ENCODE data around the gene ZDHHC11B. TPM values are rescaled to one million over a fixed set of nuclear protein-coding genes. Genes with fewer than 3 reads are reported as not detected.

The ZDHHC11B gene
- polyA plus RNA-seq, 1 donor from 2014 or later = 9.9 TPM

DNA sequence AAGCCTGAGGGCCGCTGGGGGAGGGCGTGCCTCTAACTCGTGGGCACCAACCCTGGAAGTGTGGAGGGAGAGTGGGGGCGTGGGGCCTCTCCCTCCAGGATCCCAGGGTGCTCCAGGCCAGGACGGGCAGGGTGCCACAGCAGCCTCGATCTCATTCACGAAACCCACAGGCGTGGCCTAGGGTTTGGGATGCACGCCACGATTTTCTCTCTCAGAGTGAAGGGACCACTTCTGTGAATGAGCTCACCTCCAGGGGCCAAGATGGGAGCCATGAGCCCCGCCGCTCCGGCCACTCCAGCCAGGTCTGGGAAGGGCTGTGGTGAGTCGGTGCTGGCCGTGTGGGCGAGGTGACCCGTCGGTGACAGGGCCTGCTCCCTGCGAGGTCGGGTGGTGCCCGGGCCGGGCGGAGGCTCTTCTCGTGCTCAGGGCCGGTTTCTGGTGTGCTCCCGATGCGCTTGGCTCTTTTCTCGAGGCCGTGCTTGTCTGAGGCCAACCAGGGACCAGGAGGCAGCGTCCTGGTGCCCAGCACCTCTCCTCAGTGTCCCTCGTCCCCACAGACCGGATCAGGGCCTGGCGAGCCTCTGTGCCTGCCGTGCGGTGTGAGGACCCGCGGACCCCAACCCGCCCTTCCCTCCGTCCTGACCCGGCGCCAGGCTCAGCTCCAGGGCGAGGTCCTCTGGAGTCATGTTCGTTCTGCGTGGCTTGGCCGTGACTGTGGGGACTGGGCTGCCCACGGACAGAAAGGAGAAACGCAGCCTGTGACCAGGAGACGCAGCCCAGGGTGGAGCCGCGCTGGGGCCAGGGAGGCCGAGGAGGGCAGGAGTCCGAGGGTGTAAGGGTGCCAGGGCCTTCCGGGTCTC lies 122.4 kb downstream of the ZDHHC11B start:
- H3F3A ChIP-seq (ENCODE audit: insufficient read depth, low read length, poor library complexity, severe bottlenecking) = no peaks in the 10 kb centered on the region
- H3K4me3 ChIP-seq (ENCODE audit: low read length) = no peak overlapping the region
- peaks cover 10% of the 10 kb centered on the region for H3K9me3 ChIP-seq (ENCODE audit: low read length)
- H3K27ac ChIP-seq (ENCODE audit: low read length) = no peak overlapping the region
- TF ChIP-seq RAD21 (conservative IDR thresholded peaks at IDR 0.05) = no peak
- TF ChIP-seq TAF1 (IDR thresholded peaks at IDR 0.05; ENCODE audit: low read depth) = no peak
- TF ChIP-seq EZH2 (IDR thresholded peaks at IDR 0.05; ENCODE audit: borderline replicate concordance, insufficient read depth, low read length, poor library complexity, severe bottlenecking) = no peak
- TF ChIP-seq, protein P1, sequence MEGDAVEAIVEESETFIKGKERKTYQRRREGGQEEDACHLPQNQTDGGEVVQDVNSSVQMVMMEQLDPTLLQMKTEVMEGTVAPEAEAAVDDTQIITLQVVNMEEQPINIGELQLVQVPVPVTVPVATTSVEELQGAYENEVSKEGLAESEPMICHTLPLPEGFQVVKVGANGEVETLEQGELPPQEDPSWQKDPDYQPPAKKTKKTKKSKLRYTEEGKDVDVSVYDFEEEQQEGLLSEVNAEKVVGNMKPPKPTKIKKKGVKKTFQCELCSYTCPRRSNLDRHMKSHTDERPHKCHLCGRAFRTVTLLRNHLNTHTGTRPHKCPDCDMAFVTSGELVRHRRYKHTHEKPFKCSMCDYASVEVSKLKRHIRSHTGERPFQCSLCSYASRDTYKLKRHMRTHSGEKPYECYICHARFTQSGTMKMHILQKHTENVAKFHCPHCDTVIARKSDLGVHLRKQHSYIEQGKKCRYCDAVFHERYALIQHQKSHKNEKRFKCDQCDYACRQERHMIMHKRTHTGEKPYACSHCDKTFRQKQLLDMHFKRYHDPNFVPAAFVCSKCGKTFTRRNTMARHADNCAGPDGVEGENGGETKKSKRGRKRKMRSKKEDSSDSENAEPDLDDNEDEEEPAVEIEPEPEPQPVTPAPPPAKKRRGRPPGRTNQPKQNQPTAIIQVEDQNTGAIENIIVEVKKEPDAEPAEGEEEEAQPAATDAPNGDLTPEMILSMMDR (IDR thresholded peaks at IDR 0.05; ENCODE audit: poor library complexity, severe bottlenecking) = no peak
- TF ChIP-seq EP300 (conservative IDR thresholded peaks at IDR 0.05; ENCODE audit: poor library complexity, severe bottlenecking) = no peak
- TF ChIP-seq SMC3 (conservative IDR thresholded peaks at IDR 0.05; ENCODE audit: poor library complexity) = no peak
- no peak for TF ChIP-seq POLR2AphosphoS5 (IDR thresholded peaks at IDR 0.05)
- TF ChIP-seq, protein P2, sequence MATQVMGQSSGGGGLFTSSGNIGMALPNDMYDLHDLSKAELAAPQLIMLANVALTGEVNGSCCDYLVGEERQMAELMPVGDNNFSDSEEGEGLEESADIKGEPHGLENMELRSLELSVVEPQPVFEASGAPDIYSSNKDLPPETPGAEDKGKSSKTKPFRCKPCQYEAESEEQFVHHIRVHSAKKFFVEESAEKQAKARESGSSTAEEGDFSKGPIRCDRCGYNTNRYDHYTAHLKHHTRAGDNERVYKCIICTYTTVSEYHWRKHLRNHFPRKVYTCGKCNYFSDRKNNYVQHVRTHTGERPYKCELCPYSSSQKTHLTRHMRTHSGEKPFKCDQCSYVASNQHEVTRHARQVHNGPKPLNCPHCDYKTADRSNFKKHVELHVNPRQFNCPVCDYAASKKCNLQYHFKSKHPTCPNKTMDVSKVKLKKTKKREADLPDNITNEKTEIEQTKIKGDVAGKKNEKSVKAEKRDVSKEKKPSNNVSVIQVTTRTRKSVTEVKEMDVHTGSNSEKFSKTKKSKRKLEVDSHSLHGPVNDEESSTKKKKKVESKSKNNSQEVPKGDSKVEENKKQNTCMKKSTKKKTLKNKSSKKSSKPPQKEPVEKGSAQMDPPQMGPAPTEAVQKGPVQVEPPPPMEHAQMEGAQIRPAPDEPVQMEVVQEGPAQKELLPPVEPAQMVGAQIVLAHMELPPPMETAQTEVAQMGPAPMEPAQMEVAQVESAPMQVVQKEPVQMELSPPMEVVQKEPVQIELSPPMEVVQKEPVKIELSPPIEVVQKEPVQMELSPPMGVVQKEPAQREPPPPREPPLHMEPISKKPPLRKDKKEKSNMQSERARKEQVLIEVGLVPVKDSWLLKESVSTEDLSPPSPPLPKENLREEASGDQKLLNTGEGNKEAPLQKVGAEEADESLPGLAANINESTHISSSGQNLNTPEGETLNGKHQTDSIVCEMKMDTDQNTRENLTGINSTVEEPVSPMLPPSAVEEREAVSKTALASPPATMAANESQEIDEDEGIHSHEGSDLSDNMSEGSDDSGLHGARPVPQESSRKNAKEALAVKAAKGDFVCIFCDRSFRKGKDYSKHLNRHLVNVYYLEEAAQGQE (IDR thresholded peaks at IDR 0.05; ENCODE audit: borderline replicate concordance) = no peak
- TF ChIP-seq MXI1 (conservative IDR thresholded peaks at IDR 0.05; ENCODE audit: poor library complexity, severe bottlenecking) = no peak
- H3K79me2 ChIP-seq (replicated peaks; ENCODE audit: insufficient read depth, low read length) = no peaks in the 10 kb centered on the region
- H2AFZ ChIP-seq (ENCODE audit: low read depth, low read length) = no peak overlapping the region
- no peaks in the 10 kb centered on the region for H4K20me1 ChIP-seq (ENCODE audit: insufficient read depth)
- H3K9ac ChIP-seq (ENCODE audit: low read length) = no peak overlapping the region
- no peaks in the 10 kb centered on the region for H3K27me3 ChIP-seq (ENCODE audit: insufficient read depth, low read depth, low read length)
- H3K9me2 ChIP-seq (ENCODE audit: insufficient read depth, low read length) = no peaks in the 10 kb centered on the region
- peaks cover 13% of the 10 kb centered on the region for H3K36me3 ChIP-seq (ENCODE audit: insufficient read depth, low read length)
- H3K4me2 ChIP-seq (ENCODE audit: low read length) = no peak overlapping the region

DNA sequence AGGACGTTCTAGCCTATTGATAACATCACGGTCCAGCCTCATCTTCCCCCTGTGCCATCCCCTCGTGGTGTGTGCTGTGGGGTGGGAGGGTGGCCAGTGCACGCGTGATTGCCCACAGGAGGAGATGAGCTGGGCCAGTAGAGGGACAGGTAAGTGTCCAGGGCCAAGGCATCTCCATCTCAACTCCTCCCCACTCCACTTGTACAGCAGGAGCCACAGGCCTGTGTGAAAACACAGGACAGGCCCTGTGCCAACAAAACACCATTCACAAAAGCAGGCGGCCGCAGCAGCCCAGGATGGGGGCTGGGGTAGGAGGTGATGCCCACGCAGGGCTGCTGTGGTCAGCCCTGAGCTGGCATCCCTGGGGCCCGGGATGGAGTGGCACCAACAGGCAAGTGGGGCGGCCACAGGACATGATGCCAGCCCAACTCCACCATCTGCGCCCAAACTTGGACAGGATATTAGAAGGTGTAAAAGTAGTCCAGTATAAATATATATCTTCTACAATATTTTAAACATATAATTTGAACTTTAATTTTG lies 124.0 kb downstream of the ZDHHC11B start:
- H3K27ac ChIP-seq (ENCODE audit: low read length) = no peak overlapping the region

More for the DNA sequence above, 124.0 kb downstream of the ZDHHC11B start:
- H3F3A ChIP-seq (ENCODE audit: insufficient read depth, low read length, poor library complexity, severe bottlenecking) = no peaks in the 10 kb centered on the region
- no peak overlapping the region for H2AFZ ChIP-seq (ENCODE audit: low read depth, low read length)
- no peaks in the 10 kb centered on the region for H3K79me2 ChIP-seq (replicated peaks; ENCODE audit: insufficient read depth, low read length)
- no peaks in the 10 kb centered on the region for H4K20me1 ChIP-seq (ENCODE audit: insufficient read depth)
- H3K9me3 ChIP-seq (ENCODE audit: low read length) = peaks cover 10% of the 10 kb centered on the region
- H3K27me3 ChIP-seq (ENCODE audit: insufficient read depth, low read depth, low read length) = no peaks in the 10 kb centered on the region
- peaks cover 13% of the 10 kb centered on the region for H3K36me3 ChIP-seq (ENCODE audit: insufficient read depth, low read length)
- no peak overlapping the region for H3K4me2 ChIP-seq (ENCODE audit: low read length)
- H3K9me2 ChIP-seq (ENCODE audit: insufficient read depth, low read length) = no peaks in the 10 kb centered on the region
- no peak for TF ChIP-seq SMC3 (conservative IDR thresholded peaks at IDR 0.05; ENCODE audit: poor library complexity)
- no peak for TF ChIP-seq EP300 (conservative IDR thresholded peaks at IDR 0.05; ENCODE audit: poor library complexity, severe bottlenecking)
- no peak for TF ChIP-seq TAF1 (IDR thresholded peaks at IDR 0.05; ENCODE audit: low read depth)
- no peak for TF ChIP-seq MXI1 (conservative IDR thresholded peaks at IDR 0.05; ENCODE audit: poor library complexity, severe bottlenecking)
- TF ChIP-seq EZH2 (IDR thresholded peaks at IDR 0.05; ENCODE audit: borderline replicate concordance, insufficient read depth, low read length, poor library complexity, severe bottlenecking) = no peak
- TF ChIP-seq, protein P2 (IDR thresholded peaks at IDR 0.05; ENCODE audit: borderline replicate concordance) = no peak
- TF ChIP-seq, protein P1 (IDR thresholded peaks at IDR 0.05; ENCODE audit: poor library complexity, severe bottlenecking) = no peak
- TF ChIP-seq POLR2AphosphoS5 (IDR thresholded peaks at IDR 0.05) = no peak
- TF ChIP-seq RAD21 (conservative IDR thresholded peaks at IDR 0.05) = no peak
- H3K9ac ChIP-seq (ENCODE audit: low read length) = no peak overlapping the region
- H3K4me3 ChIP-seq (ENCODE audit: low read length) = no peak overlapping the region
